Right ventricle myocardium inferior (tissue), 1 donor: Measurements from ENCODE around the gene NPW. TPM values are rescaled to one million over a fixed set of nuclear protein-coding genes. Genes with fewer than 3 reads are reported as not detected.
A peak's percentile ranks its signal among the peaks of the same experiment; 100 is the strongest.
"Not testable (repeated sequence)": the region's sequence is repeated elsewhere in the genome, so short reads cannot be mapped to it uniquely, and the experiment has no call there.

Experiments
- ATAC-seq: fragments of 200-7000 bp; cut with Tn5 transposase; one replicate; pipeline ENCODE4 v1.9.1; 2020; ENCODE audit warnings: mild to moderate bottlenecking, moderate library complexity
- DNase-seq: peaks from one replicate; pipeline ENCODE4 v3.0.0; 2021; ENCODE audit errors: missing footprints
- intact Hi-C: fragments of 100-400 bp; cut with DNase I; formaldehyde crosslinking; loops from one replicate; pipeline ENCODE4 v1.11.0; 2022
- total RNA-seq: library from RNA; stranded (reverse); fragmentation: NEBNext Ultra II Directional; extraction: Animal tissue kit (Norgen Biotek cat#: 25700); gene quantifications from one replicate; pipeline ENCODE4 v1.2.1, GENCODE V29; 2021
- donor health status: DM: no; HTN: yes; CAD: no; lungs with severe emphysema.

NPW gene
- total RNA-seq, 1 donor from 2014 or later, result not detected

DNA sequence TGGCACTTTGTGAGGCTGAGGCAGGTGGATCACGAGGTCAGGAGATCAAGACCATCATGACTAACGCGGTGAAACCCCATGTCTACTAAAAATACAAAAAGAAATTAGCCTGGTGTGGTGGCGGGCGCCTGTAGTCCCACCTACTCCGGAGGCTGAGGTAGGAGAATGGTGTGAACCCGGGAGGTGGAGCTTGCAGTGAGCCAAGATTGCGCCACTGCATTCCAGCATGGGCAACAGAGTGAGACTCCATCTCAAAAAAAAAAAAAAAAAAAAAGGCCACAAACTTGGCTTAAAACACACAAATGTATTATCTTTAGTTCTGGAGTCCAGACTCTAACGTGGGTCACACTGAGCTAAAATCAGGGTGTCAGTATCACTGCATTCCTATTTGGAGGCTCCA, 7.9 kb upstream of the NPW start:
- ATAC-seq, DNase-seq, intact Hi-C loops: not testable (repeated sequence)

DNA sequence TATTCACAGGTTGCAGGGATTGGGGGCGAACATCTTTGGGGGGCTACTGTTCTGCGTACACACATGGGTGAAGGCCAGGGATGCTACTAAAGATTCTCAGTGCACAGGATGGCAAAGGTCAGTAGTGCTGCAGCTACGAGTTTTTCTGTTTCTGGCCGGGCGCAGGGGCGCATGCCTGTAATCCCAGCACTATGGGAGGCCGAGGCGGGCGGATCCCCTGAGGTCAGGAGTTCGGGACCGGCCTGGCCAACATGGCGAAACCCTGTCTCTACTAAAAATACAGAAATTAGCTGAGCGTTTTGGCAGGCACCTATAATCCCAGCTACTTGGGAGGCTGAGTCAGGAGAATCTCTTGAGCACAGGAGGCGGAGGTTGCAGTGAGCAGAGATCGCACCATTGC, 6.1 kb upstream of the NPW start:
- ATAC-seq, result no peak
- intact Hi-C loops, result no loop called here
- DNase-seq, result no peak

- ATAC-seq (no peak), DNase-seq (no peak)
- intact Hi-C loops, result no loop called here
These were observed 4.3 kb upstream of the NPW start for GRCh38 chr16:2015117-2015946.

GRCh38 chr16:2015947-2016208, 3.7 kb upstream of the NPW start:
- intact Hi-C loops, result no loop called here
- ATAC-seq (no peak), DNase-seq (no peak)

DNA sequence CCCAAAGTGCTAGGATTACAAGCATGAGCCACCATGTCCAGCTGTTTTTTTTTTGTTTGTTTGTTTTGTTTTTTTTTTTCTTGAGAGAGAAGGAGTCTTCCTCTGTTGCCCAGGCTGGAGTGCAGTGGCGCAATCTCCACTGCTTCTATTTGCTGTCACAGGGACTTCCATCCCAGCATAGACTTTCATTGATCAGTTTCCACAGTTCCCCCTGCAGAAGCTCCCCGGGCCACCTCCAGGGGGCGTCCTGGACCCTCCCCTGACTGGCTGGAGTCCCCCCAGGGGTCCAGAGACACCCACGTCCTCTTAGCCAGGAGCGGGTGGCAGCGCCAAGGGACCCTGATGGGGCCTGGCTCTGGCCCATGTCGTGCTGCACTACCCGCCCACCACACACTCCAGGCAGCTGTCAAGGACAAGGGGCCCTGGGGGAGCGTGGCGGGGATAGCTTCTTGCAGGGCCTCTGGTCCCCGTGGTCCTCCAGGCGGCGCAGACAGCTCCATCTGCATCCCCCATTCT, 3.1 kb upstream of the NPW start:
- DNase-seq (no peak), ATAC-seq (no peak)
- intact Hi-C loops, result no loop called here

- intact Hi-C loops, result no loop called here
- DNase-seq, result no peak
- no peak for ATAC-seq
These were observed 591 bp downstream of the NPW start for GRCh38 chr16:2019921-2020831.

DNA sequence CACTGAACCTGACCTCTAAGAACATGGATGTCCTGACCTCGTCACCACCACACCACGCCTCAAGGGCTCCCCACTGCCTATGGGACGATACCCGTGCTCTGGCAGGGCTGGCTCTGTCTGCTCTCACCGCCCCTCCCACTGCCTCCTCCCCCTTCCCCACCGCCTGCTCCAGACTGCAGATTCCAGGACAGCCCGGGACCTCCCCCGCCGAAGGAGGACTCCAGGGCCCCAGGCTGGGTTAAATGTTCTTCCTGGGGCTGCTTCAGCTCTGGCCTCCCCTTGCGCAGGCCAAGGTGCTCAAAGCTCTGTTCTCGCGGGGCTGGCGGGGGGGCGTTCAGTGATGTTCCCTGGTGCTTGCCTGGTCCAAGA, 3.1 kb downstream of the NPW start:
- intact Hi-C loops, result loop anchor here (1.0 kb wide), 2 partner anchors 34 to 118 kb away; no protein-coding TSS in a partner anchor
- ATAC-seq (peak; percentile 4), DNase-seq (no peak)

DNA sequence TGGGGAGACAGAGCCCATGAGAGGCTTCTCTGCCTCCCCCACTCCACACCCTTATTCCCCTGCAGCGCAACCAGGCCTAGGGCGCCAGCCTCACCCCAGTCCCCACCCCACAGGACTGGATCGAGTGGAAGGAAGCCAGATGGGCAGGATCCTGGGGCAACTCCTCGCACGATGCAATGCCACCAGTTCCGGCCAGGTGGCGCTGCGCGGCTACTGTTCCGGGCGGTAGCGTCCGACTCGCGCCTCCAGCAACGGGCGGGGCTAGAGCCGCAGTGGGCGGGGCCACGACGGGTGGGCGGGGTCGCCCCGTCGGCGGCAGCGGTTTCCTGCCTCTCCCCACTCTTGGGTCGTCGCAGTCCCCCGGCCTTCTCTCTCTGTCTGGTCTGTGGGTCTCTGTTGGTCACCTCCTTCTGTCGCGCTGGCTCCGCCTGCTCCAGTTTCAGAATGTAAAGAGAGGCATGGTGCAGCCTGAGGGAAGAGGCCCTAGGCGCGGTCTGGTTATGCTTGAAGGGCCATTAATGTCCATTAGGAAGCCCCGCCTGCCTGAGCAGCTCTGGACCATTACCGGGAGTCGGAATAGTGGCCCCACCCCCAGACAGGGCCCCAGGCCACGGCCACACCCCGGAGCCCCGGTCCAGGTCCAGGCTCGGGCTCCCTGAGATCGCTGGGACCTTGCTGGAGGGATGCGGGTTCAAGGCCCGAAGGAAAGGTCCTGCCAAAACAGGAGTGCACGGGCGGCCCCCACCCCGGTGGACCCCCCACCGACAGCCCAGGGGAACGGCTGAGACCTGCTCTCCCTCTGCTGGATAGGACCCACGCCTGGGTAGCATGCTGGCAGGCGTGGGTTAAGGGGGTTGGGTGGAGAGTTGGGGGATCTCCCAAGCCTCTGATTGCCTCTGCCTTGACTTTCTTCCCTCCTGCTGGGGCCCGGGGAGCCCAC, 3.8 kb downstream of the NPW start:
- DNase-seq (peak; percentile 98), ATAC-seq (peak; percentile 91)
- intact Hi-C loops, result loop anchor here (1.0 kb wide), 2 partner anchors 33 to 117 kb away; no protein-coding TSS in a partner anchor

GRCh38 chr16:2024032-2024420, 4.4 kb downstream of the NPW start:
- no peak for DNase-seq
- intact Hi-C loops, result no loop called here

DNA sequence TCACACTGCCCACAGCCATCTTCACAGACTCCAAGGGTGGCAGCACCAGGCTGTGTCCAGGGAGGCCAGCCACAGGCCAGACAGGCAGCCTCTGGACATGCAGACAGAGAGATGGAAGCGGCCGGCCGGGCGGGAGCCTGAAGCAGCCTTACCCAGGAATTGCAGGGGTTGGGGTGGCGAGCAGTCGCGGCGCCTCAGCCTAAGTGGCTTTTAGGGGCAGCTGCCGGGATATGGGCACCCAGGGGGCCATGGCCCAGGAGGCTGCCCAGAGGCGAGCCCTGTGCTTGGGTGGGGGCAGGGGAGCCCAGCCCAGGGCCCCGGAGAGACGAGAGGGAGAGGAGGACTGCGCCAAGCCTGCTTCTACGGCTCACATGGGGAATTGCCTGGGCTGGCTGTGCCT, 5.7 kb downstream of the NPW start:
- no peak for DNase-seq
- no peak for ATAC-seq
- intact Hi-C loops, result no loop called here

More at GRCh38 chr16:2024032-2024420, 4.4 kb downstream of the NPW start:
- no peak for ATAC-seq

GRCh38 chr16:2025878-2026460, 6.4 kb downstream of the NPW start:
- intact Hi-C loops, result no loop called here
- ATAC-seq, result no peak

GRCh38 chr16:2026461-2027023, 7.0 kb downstream of the NPW start, which contains the start of gene NHERF2:
Gene NHERF2 (plus strand): TSS chr16:2026902. CDS start chr16:2027006, 104 bp downstream.
- ATAC-seq, result peak; percentile 35
- no peak for DNase-seq
- intact Hi-C loops, result no loop called here

More at GRCh38 chr16:2025878-2026460, 6.4 kb downstream of the NPW start:
- no peak for DNase-seq

DNA sequence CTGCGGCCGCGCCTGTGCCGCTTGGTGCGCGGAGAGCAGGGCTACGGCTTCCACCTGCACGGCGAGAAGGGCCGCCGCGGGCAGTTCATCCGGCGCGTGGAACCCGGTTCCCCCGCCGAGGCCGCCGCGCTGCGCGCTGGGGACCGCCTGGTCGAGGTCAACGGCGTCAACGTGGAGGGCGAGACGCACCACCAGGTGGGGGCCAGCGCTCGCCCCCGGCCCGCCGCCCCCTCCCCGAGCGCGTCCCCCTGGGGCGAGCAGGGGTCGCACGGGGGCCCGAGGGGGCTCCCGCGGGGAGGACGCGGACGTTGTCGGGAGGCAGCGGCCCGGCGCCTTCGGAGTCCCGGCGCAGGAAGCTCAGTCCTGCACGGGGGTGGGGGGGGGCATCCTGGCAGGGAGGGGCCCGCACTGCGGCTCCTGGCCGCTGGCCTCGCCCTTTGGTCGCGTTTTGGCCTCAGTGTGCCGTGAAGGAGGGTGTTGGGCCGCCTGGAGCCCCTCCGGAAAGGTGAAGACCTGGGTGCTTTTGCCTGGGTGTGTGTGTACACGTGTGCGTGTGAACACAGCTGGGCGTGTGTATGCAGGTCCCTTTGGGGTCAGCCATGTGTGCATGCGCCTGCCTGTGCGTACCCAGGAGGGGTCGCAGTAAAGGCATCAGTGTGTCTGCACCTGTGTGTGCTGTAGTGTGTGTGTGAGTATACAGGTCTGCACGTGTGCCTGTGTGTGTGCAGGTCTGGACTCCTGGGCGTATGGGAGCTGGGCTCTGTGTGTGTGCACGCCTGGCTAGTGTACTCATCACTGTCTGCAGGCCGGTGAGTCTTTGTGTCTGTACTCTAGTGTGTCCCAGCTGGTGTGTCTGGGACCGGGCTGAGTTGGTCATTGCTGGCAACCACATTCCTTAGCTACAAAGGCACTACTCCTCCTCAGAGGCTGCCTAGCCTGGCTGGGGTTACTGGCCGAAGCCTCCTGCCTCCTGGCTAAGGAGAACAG, 7.7 kb downstream of the NPW start:
- ATAC-seq (no peak), DNase-seq (no peak)
- intact Hi-C loops, result no loop called here

DNA sequence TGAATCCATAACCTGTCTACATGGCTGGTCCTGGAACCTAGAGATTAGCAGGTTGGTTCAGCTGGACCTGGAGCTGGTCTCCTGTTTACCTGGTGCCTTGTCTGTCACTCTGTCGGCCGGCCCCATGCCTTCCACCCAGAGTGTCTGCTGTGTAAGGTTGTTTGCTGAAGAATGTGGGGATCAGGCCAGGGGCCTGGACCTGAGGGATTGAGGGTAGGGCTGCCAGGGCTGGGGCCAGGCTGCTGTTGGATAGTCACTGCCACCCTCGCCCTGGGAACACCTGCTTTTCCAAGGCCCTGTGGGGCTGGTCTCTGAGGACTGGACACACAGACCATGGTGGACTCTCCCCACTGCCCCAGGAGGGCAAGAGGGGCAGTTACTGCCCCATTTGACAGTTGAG, 8.6 kb downstream of the NPW start:
- ATAC-seq (no peak), DNase-seq (no peak)
- intact Hi-C loops, result no loop called here

- intact Hi-C loops, result no loop called here
- no peak for ATAC-seq
- DNase-seq, result no peak
These were observed 9.1 kb downstream of the NPW start for GRCh38 chr16:2028620-2029220.

DNA sequence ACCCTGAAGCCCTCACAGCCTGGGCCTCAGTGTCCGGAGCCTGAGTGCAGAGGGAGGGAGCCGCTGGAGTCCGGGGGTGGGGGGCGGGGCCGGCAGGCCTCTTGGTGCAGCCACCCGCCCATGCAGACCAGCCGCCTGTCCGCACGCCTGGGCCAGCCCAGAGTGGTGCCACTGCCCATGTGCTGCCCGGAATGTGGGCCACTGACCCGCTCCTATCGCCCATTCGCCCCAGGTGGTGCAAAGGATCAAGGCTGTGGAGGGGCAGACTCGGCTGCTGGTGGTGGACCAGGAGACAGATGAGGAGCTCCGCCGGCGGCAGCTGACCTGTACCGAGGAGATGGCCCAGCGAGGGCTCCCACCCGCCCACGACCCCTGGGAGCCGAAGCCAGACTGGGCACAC, 9.8 kb downstream of the NPW start:
- DNase-seq (no peak), ATAC-seq (no peak)
- intact Hi-C loops, result no loop called here
